HG03066 (cell line): ENCODE measurements around the gene ICAM2.
"Not testable (repeated sequence)": the region's sequence is repeated elsewhere in the genome, so short reads cannot be mapped to it uniquely, and the experiment has no call there.

Experiments
- ATAC-seq: cut with Tn5 transposase; IDR thresholded peaks from one replicate; pipeline ENCODE4 v1.9.1; 2021; ENCODE audit warnings: low read depth; ENCODE audit not compliant: unreplicated experiment

The ICAM2 gene

GRCh38 chr17:64045176-64045575 is 24.7 kb upstream of the ICAM2 start:
- ATAC-seq: no peak

DNA sequence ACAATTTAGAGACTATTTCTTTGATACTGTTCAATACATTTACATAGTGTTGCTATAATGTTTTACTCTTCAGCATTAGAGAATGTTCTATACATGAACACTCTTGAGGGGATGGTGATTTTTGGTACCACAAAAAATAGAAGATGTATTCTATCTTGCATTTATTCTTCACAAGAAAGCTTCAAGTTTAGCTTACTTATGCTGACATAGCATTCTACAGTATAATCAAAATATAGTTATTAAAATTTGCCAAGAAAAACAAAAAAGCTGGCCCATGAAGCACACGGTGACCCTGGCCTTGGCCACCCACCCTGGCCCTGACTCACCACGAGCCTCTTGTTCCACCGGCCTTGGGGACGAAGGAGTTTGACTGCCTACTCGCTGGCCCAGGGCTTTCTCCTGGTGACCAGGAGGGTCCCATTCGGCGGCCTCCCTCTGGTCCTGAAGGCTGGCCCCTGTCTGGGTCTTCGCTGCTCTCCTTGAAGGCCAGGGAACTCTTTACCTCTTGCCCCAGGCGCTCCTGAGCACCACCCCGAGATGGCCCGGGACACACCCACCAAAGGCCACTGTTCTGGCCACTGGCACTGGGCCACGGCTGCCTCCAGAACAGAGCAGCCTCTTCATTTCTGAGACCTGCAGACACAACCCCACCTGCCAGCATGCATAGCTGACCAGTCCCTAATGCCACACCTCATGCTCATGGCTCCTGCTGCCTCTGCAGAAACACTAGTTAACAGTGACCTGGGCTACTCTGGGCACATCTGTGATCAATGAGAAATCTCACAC is 22.5 kb upstream of the ICAM2 start:
- ATAC-seq: no peak

DNA sequence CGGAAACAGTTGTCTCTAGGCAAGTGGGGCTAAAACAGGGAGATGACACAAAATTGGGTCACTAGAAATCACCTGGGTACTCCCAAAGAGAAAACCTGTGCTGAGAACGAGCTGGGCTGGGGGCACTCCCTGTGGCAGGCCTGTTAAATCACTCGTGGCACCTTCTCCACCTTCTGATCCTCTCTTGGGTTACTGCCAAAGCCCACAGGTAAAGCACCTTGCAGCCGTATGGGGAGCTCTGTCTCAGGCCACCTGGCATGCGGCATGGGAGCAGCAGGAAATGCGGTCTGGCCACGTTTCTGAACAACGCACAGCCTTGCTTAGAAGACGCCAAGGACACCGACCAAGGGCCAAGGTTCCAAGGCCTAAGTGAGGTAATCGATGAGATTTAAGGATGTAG is 21.5 kb upstream of the ICAM2 start:
- ATAC-seq: no peak

DNA sequence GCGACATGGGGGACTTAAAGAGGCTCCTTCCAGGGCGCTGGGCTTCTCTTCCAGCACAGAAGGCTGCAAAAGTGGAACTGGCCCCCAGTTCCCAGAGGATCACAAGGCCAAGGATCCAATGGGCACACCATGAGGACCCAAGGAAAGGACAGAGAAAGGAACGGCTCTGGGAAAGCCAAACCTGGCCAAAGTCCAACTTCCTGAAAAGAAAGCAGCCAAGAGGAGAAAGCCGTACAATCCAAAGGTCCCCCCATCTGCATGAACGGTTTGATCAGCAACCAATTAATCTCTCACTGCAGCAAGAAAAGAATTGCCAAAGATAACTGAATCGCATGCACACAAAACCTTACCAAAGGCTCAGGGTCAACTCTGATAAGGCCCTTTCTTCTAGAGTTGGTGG is 19.8 kb upstream of the ICAM2 start:
- ATAC-seq: no peak

DNA sequence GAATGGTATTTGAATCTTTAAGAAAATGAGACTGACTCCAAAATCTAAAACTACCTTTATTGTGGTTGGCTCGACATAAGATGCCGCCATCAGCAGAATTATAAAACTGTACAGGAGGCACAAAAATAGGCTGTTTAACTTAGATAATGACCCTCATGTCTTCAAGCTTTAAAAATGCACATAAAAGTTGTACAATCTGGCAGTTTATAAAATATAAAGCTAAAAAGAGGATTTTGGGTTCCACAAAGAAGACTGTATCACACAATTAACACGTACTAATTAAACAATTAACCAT is 18.6 kb upstream of the ICAM2 start:
- no peak for ATAC-seq

GRCh38 chr17:64038331-64039105 is 18.1 kb upstream of the ICAM2 start:
- no peak for ATAC-seq

DNA sequence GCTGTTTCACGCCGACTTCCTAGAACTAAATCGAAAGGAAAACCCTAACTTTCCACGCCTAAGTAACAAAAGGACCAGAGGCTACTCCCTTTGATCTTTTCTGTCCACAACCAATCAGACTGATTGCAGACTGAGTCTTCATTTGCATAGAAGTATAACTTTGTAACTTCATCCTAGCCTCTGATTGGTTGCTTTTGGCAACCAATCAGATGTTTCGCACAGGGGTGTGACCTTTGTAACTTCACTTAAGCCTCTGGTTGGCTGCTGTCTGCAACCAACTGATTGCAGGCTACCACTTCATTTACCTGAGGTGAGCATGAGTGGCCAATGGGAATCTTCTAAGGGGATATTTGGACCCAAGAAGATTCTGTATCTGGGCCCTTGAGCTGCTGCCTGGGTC is 17.4 kb upstream of the ICAM2 start:
- ATAC-seq: no peak

DNA sequence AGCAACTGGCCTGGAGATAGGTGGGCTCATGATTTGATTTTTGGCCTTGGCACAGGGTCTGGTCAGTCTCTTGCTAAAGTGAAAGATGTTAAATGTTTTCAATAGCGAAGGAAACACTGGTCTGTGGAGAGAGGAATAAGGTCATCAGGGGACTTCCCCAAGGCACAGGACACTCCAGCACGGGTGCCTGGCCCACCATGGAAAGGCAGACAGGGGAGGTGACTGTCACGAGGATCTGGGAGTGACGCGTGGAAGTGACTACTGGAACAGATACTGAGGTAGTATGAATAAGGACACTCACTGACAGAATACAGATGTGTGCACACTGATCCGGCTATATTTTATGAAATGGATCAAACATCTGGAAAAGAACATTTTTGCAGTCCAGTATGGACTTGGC is 16.7 kb upstream of the ICAM2 start:
- no peak for ATAC-seq

DNA sequence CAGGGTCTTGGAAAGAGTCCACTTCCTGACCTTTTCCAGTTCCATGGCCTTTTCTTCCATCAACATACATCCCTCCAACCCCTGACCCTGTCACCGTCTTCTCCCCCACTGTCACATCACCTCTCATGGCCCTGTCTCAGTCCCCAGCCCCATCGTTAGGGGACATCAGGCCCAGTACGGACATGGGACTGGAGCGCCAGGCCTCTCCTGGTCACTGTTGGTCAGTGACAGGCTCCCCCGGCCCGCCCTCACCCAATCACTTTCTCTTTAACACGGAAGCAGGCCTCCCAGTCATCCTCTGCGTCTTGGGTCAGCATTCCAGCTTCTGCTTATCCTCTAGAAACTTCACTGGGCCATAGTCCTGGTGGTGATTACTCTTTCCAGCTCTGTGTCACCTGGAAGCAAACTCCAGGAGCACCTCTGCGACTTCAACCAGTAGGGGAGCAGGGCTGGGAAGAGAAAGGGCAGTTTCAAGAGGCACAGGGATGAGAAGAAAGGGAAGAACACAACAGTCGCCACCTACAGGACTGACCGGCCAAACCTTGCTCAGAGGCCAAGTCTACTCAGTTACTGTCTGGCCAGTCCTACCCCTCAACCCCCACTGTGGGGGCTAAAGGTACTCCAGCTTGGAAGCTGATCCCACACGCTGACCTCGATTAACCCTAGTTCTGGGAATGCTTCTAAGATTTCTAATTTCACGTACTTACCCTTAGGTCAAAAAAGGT is 15.9 kb upstream of the ICAM2 start:
- no peak for ATAC-seq

GRCh38 chr17:64032081-64032480 is 11.6 kb upstream of the ICAM2 start:
- ATAC-seq: no peak

DNA sequence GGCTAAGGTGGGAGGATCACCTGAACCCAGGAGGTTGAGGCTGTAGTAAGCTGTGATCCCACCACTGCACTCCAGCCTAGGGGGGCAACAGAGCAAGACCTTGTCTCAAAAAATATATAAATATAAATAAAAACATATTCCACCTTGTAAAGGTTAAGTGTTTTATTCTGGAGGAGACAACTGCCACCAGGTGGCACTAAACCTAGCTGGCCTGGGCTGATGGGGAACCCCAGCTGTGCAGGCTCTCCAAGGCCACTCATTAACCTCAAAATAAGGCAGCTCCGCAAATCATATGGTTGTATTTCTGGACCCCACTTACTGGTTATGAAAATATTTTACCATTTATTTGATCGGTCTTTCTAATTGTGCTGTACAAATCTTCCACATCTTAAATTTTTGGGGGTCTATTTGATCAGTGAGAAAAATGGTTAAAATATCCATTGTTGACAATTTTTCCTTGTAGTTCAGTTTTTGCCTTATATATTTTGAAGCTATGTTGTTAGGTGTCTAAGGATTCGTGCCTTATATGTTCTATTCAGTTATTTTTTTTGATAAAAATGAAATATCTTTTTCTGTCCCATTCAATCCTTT is 8.5 kb upstream of the ICAM2 start:
- no peak for ATAC-seq

DNA sequence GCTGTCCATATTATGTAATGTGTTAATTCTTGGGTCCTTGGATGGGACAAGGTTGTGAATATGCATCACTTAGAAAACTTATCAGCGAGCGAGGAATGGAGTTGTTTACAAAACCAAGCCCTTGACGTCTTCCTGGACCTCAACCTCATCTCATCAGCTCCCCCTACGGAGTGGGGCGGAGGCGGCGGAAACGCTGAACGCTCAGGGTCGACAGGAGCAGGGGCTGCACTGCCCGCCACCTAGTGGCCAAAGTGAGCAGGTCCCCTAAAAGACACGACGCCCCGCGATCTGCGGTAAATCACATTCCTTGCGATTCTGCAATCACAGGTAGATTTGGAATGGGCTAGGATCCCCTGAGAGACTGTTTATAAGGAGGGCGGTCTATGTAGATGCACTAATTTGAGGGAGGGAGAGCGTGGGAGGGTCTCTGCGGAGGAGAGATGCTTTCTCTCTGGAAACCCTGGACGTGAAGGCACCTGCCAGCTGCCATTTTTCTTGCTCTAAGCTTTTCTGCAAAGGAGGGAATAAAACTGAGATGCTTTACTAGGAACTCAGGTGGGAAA is 5.4 kb upstream of the ICAM2 start:
- no peak for ATAC-seq

GRCh38 chr17:64024781-64025731 is 4.6 kb upstream of the ICAM2 start:
- no peak for ATAC-seq

- ATAC-seq: no peak
These were observed 3.8 kb upstream of the ICAM2 start for GRCh38 chr17:64024215-64024654.

- ATAC-seq: no peak
These were observed 2.2 kb upstream of the ICAM2 start for GRCh38 chr17:64022611-64023063.

- not testable (repeated sequence) for ATAC-seq
These were observed 877 bp downstream of the ICAM2 start for GRCh38 chr17:64019551-64019961.

DNA sequence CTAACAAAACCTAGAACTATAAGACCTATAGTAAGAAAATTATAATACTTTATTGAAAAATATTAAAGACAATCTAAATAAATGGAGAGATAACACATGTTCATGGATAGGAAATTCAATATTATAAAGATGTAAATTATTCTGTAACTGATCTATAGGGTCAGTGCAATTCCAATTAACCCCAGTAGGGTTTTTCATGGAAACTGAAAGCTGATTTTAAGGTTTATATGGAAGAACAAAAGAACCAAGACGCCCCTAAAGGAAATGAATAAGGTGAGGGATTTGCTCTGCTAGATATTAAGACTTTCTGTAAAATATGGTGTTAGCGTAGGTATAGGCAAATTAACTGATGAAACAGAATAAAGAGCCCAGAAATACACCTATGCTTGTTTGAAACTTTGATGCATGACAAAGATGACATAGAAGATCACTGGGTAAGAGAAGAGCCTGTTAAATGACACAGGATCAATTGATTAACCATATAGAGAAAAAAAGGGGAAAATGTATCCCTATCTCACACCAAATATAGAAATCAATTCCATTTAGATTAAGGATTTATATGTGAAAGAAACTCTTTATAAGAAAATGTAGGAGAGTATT is 3.0 kb downstream of the ICAM2 start:
- ATAC-seq: no peak

DNA sequence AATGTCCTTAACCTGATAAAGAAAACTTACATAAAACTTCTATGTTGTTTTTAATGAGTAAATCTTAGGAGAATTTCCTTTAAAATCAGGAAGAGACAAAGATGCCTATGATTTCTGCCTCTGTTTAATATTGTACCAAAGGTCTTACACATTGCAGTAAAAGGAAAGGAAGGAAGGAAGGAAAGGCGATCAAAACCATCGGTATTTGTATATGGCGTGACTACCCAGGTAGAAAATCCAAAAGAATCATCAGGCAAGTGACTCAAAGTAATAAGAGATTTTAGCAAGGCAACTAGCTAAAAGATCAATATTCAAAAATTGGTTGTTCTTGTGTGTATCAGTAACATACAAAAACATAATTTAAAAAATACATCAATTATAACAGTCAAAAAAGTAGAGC is 3.5 kb downstream of the ICAM2 start:
- no peak for ATAC-seq

- ATAC-seq: no peak
These were observed 4.1 kb downstream of the ICAM2 start for GRCh38 chr17:64016231-64016784.
